GM15510 (cell line): ENCODE results near the gene ADCY2.

Source experiments
- POLR2A ChIP-seq: IDR thresholded peaks from 3 replicates; pipeline ENCODE4 v1.6.1; 2011; ENCODE audit warnings: borderline replicate concordance; ENCODE audit not compliant: insufficient read length; ENCODE audit errors: extremely low read depth

ADCY2 gene

GRCh38 chr5:7803937-7804336, 408.0 kb downstream of the ADCY2 start:
- no peak for TF ChIP-seq POLR2A

GRCh38 chr5:7805379-7805778, 409.4 kb downstream of the ADCY2 start:
- TF ChIP-seq POLR2A = no peak

- no peak for TF ChIP-seq POLR2A
These were observed 413.1 kb downstream of the ADCY2 start for GRCh38 chr5:7808998-7809397.

GRCh38 chr5:7811715-7812114, 415.8 kb downstream of the ADCY2 start:
- TF ChIP-seq POLR2A = no peak

GRCh38 chr5:7813007-7813406, 417.1 kb downstream of the ADCY2 start:
- no peak for TF ChIP-seq POLR2A

- no peak for TF ChIP-seq POLR2A
These were observed 417.6 kb downstream of the ADCY2 start for GRCh38 chr5:7813576-7813975.

GRCh38 chr5:7814816-7815215, 418.9 kb downstream of the ADCY2 start:
- TF ChIP-seq POLR2A = no peak

GRCh38 chr5:7815892-7816534, 420.1 kb downstream of the ADCY2 start:
- no peak for TF ChIP-seq POLR2A

- no peak for TF ChIP-seq POLR2A
These were observed 420.6 kb downstream of the ADCY2 start for GRCh38 chr5:7816535-7816901.

- no peak for TF ChIP-seq POLR2A
These were observed 426.5 kb downstream of the ADCY2 start for GRCh38 chr5:7822449-7822848.

GRCh38 chr5:7823594-7823993, 427.7 kb downstream of the ADCY2 start:
- TF ChIP-seq POLR2A = no peak

GRCh38 chr5:7824995-7825394, 429.1 kb downstream of the ADCY2 start:
- TF ChIP-seq POLR2A = no peak

GRCh38 chr5:7825630-7826029, 429.7 kb downstream of the ADCY2 start:
- no peak for TF ChIP-seq POLR2A

GRCh38 chr5:7827610-7828009, 431.7 kb downstream of the ADCY2 start:
- no peak for TF ChIP-seq POLR2A

- TF ChIP-seq POLR2A = no peak
These were observed 432.3 kb downstream of the ADCY2 start for GRCh38 chr5:7828269-7828668.

GRCh38 chr5:7834982-7835381, 439.0 kb downstream of the ADCY2 start:
- no peak for TF ChIP-seq POLR2A

GRCh38 chr5:7837403-7837802, 441.5 kb downstream of the ADCY2 start:
- no peak for TF ChIP-seq POLR2A
